Astrocyte (in vitro differentiated cells and primary cell): ENCODE results near the gene ST6GALNAC3. TPM values are rescaled to one million over a fixed set of nuclear protein-coding genes. Genes with fewer than 3 reads are reported as not detected.

Experiments used
- DNase-seq: peaks from one replicate; pipeline ENCODE4 v3.0.0-alpha.2; 2010; ENCODE audit warnings: low read depth
- FAIRE-seq: peaks from 2 replicates; lab custom pipeline; 2011; peaks lifted over from hg19 to GRCh38; lab: Jason Lieb, UNC
- H2AFZ ChIP-seq: 2 replicates; pipeline ENCODE4 v1.6.0; 2012; ENCODE audit warnings: low read depth, low read length, inconsistent platforms
- H3K27ac ChIP-seq: 2 replicates; pipeline ENCODE4 v1.5.1; 2011; ENCODE audit warnings: low read depth, low read length, inconsistent platforms
- H3K27me3 ChIP-seq: 2 replicates; pipeline ENCODE4 v1.6.0; 2011; ENCODE audit warnings: low read length, inconsistent platforms; ENCODE audit not compliant: insufficient read depth
- H3K36me3 ChIP-seq: 2 replicates; pipeline ENCODE4 v1.5.1; 2011; ENCODE audit warnings: low read length, inconsistent platforms; ENCODE audit not compliant: insufficient read depth
- H3K4me1 ChIP-seq: 2 replicates; pipeline ENCODE4 v1.5.1; 2011; ENCODE audit warnings: low read length, inconsistent platforms; ENCODE audit not compliant: insufficient read depth
- H3K4me2 ChIP-seq: 2 replicates; pipeline ENCODE4 v1.6.0; 2012; ENCODE audit warnings: low read length, inconsistent platforms
- H3K4me3 ChIP-seq: 2 replicates; pipeline ENCODE4 v1.5.1; 2011; ENCODE audit warnings: low read depth, mild to moderate bottlenecking, low read length, inconsistent platforms; ENCODE audit not compliant: insufficient read depth
- H3K79me2 ChIP-seq: 2 replicates; pipeline ENCODE4 v1.6.0; 2012; ENCODE audit warnings: mild to moderate bottlenecking, low read length, inconsistent platforms; ENCODE audit not compliant: insufficient read depth
- H3K9ac ChIP-seq: 2 replicates; pipeline ENCODE4 v1.6.0; 2012; ENCODE audit warnings: mild to moderate bottlenecking, low read length, inconsistent platforms
- H3K9me3 ChIP-seq: 2 replicates; pipeline ENCODE4 v1.5.1; 2012; ENCODE audit warnings: low read depth, mild to moderate bottlenecking, low read length, inconsistent platforms; ENCODE audit not compliant: insufficient read depth
- H4K20me1 ChIP-seq: 2 replicates; pipeline ENCODE4 v1.6.0; 2012; ENCODE audit warnings: low read length, inconsistent platforms; ENCODE audit not compliant: insufficient read depth
- H3K27ac Mint-ChIP-seq: one replicate; pipeline ENCODE4 v1.8.0; 2021; ENCODE audit warnings: mild to moderate bottlenecking, mixed read lengths; ENCODE audit not compliant: unreplicated experiment
- H3K27me3 Mint-ChIP-seq: one replicate; pipeline ENCODE4 v1.8.0; 2021; ENCODE audit warnings: low read depth, mixed read lengths; ENCODE audit not compliant: unreplicated experiment
- H3K36me3 Mint-ChIP-seq: one replicate; pipeline ENCODE4 v1.8.0; 2021; ENCODE audit warnings: low read depth, mixed read lengths; ENCODE audit not compliant: unreplicated experiment
- H3K4me1 Mint-ChIP-seq: one replicate; pipeline ENCODE4 v1.8.0; 2021; ENCODE audit warnings: low read depth, mixed read lengths; ENCODE audit not compliant: unreplicated experiment
- H3K4me3 Mint-ChIP-seq: one replicate; pipeline ENCODE4 v1.8.0; 2021; ENCODE audit warnings: mild to moderate bottlenecking, moderate library complexity, mixed read lengths; ENCODE audit not compliant: unreplicated experiment
- H3K9me3 Mint-ChIP-seq: one replicate; pipeline ENCODE4 v1.8.0; 2021; ENCODE audit warnings: mild to moderate bottlenecking, mixed read lengths; ENCODE audit not compliant: unreplicated experiment
- CTCF ChIP-seq: IDR thresholded peaks from 2 replicates; pipeline ENCODE4 v1.5.1; 2011; ENCODE audit warnings: low read depth, mild to moderate bottlenecking, inconsistent platforms, low read length, moderate library complexity; ENCODE audit not compliant: insufficient read depth
- EZH2 ChIP-seq: IDR thresholded peaks from 2 replicates; pipeline ENCODE4 v1.6.1; 2012; ENCODE audit warnings: mild to moderate bottlenecking, low read length, inconsistent platforms; ENCODE audit not compliant: insufficient read depth
- total RNA-seq: library from RNA; stranded (reverse); gene quantifications from 2 replicates; pipeline ENCODE4 v1.2.1, GENCODE V29; 2021

ST6GALNAC3 gene
- total RNA-seq, 1 donor from 2014 or later = 3.2 TPM

GRCh38 chr1:76680651-76681050, 606.1 kb downstream of the ST6GALNAC3 start:
- H4K20me1 ChIP-seq = no peaks in the 10 kb centered on the region
- no peaks in the 10 kb centered on the region for H3K36me3 Mint-ChIP-seq
- no peaks in the 10 kb centered on the region for H3K4me1 ChIP-seq
- H3K27ac ChIP-seq = no peak overlapping the region
- TF ChIP-seq EZH2 (no peak), CTCF (no peak)
- H3K4me3 Mint-ChIP-seq = no peak overlapping the region
- no peaks in the 10 kb centered on the region for H3K4me1 Mint-ChIP-seq
- no peak overlapping the region for H2AFZ ChIP-seq
- no peaks in the 10 kb centered on the region for H3K27me3 ChIP-seq
- H3K9me3 ChIP-seq = no peaks in the 10 kb centered on the region
- H3K36me3 ChIP-seq = no peaks in the 10 kb centered on the region
- H3K27me3 Mint-ChIP-seq = peaks cover 17% of the 10 kb centered on the region
- DNase-seq = no peak
- H3K79me2 ChIP-seq = no peaks in the 10 kb centered on the region
- no peak overlapping the region for H3K9ac ChIP-seq
- H3K27ac Mint-ChIP-seq = no peak overlapping the region
- no peak overlapping the region for H3K4me2 ChIP-seq
- FAIRE-seq = no peak
- H3K9me3 Mint-ChIP-seq = no peaks in the 10 kb centered on the region
- no peak overlapping the region for H3K4me3 ChIP-seq

- Histone ChIP-seq H3K9me3 (no peaks in the 10 kb centered on the region), H4K20me1 (no peaks in the 10 kb centered on the region), H3K27me3 (no peaks in the 10 kb centered on the region), H2AFZ (no peak overlapping the region), H3K4me1 (no peaks in the 10 kb centered on the region), H3K4me2 (no peak overlapping the region), H3K4me3 (no peak overlapping the region), H3K9ac (no peak overlapping the region), H3K36me3 (no peaks in the 10 kb centered on the region), H3K79me2 (no peaks in the 10 kb centered on the region), H3K27ac (no peak overlapping the region)
- H3K4me1 Mint-ChIP-seq = no peaks in the 10 kb centered on the region
- no peak for TF ChIP-seq EZH2
- no peak for TF ChIP-seq CTCF
- FAIRE-seq (no peak), DNase-seq (no peak)
- peaks cover 16% of the 10 kb centered on the region for H3K27me3 Mint-ChIP-seq
- H3K36me3 Mint-ChIP-seq = no peaks in the 10 kb centered on the region
- H3K4me3 Mint-ChIP-seq = no peak overlapping the region
- no peak overlapping the region for H3K27ac Mint-ChIP-seq
- no peaks in the 10 kb centered on the region for H3K9me3 Mint-ChIP-seq
Measured at GRCh38 chr1:76682138-76682537, 607.6 kb downstream of the ST6GALNAC3 start.

Other genes with a start within 250 kb of the ST6GALNAC3 start
- not detected in 2 replicates for gene ASB17, start 142.3 kb upstream of the ST6GALNAC3 start, total RNA-seq